ENCODE results near the gene GRAMD2B. TPM values are rescaled to one million over a fixed set of nuclear protein-coding genes. Genes with fewer than 3 reads are reported as not detected.
"Not testable (repeated sequence)": the region's sequence is repeated elsewhere in the genome, so short reads cannot be mapped to it uniquely, and the experiment has no call there.

GRAMD2B gene
- total and polyA plus RNA-seq, 2 of the 13 experiments (the other 11 are each of a cell fraction or from before 2014, with no cell fraction given): 8.1 to 10.6 TPM

DNA sequence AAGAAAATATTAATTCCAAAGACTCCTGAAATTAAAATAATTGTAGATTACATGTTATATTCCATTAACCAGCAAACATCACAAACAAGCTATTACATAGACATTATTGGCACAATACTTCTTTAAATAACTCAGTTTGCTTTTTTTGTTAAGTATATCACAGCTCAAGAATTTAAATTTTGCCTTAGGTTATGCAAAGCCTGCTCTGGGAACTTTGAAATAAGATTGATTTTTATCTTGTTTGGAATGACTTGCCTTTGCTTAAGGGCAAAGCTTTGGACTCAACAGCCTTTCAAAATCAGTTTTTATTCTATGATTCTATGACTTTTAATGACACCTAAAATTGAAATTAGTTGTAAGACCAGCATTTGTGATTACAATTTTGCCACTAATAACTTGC lies 93.6 kb downstream of the GRAMD2B start:
- DNase-seq (ENCODE audit: low spot score) (no peak), FAIRE-seq (no peak), ATAC-seq (no peak)
- in situ Hi-C loops (cut with HindIII; ENCODE audit: extremely low pct_ligation_motif_present, low pct_unique_long_range_greater_than_20kb) (no loop called here), intact Hi-C loops (cut with micrococcal nuclease; ENCODE audit: unreplicated experiment) (no loop called here)
- no TSS peak for BruUV-seq (replicated peaks)
- CTCF ChIA-PET (ENCODE audit: low intra/inter-chr PET ratio, low total read pairs): no interaction called here
- peaks cover 9% of the 10 kb centered on the region; the same call in 1 of the 2 replicates for H3K4me1 ChIP-seq (ENCODE audit: insufficient read depth, low read length)
- no peak for TF ChIP-seq ZNF343 (CRISPR knock-in tag; IDR thresholded peaks at IDR 0.05)
- no peak for TF ChIP-seq MAF1 (CRISPR knock-in tag; IDR thresholded peaks at IDR 0.05; ENCODE audit: borderline replicate concordance)
- TF ChIP-seq ATF7-NPFF (CRISPR knock-in tag; IDR thresholded peaks at IDR 0.05; ENCODE audit: low read depth): no peak
- TF ChIP-seq ZNF432 (CRISPR knock-in tag; IDR thresholded peaks at IDR 0.05; ENCODE audit: borderline replicate concordance): no peak
- TF ChIP-seq NFIC (IDR thresholded peaks at IDR 0.05; ENCODE audit: low read length): no peak
- TF ChIP-seq ZNF550 (CRISPR knock-in tag; IDR thresholded peaks at IDR 0.05; ENCODE audit: borderline replicate concordance): no peak
- TF ChIP-seq NFE2 (CRISPR knock-in tag; IDR thresholded peaks at IDR 0.05): no peak
- H3K27me3 ChIP-seq (ENCODE audit: control insufficient read depth in 1 of 2, insufficient read depth in 2 of 2, low read length in 2 of 2): no peaks in the 10 kb centered on the region
- H3K9ac ChIP-seq (ENCODE audit: insufficient read depth, low read depth, low read length): no peak overlapping the region
- H2AFZ ChIP-seq (ENCODE audit: low read length): no peak overlapping the region
- H3K4me2 ChIP-seq (ENCODE audit: low read depth, low read length): no peak overlapping the region
- POLR2A ChIA-PET: no interaction called here
- no peaks in the 10 kb centered on the region for H3K9me3 ChIP-seq (ENCODE audit: low read length)
- no peak overlapping the region for H3K27ac ChIP-seq (ENCODE audit: extremely low read length, insufficient read depth, low read length)
- no peak overlapping the region for H3K4me3 ChIP-seq (replicated peaks in 1 of 3; ENCODE audit: insufficient read depth in 1 of 3, low read depth in 2 of 3, low read length in 3 of 3)
- no peaks in the 10 kb centered on the region for H4K20me1 ChIP-seq (ENCODE audit: insufficient read depth, low read length)
- H3K36me3 ChIP-seq (replicated peaks in 1 of 2; ENCODE audit: control insufficient read depth in 1 of 2, insufficient read depth in 2 of 2, low read length in 2 of 2): no peaks in the 10 kb centered on the region
- no peaks in the 10 kb centered on the region for H3K79me2 ChIP-seq (ENCODE audit: insufficient read depth, low read length)

DNA sequence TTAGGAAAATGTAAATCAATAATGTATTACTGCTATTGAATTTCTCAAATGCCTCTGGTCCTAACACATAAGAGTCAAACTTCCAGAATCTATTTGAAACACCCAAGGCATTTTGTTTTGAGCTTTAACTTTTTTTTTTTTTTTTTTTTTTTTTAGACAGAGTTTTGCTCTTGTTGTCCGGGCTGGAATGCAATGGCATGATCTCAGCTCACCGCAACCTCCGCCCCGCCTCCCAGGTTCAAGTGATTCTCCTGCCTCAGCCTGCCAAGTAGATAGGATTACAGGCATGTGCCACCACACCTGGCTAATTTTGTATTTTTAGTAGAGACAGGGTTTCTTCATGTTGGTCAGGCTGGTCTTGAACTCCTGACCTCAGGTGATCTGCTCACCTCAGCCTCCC lies 96.0 kb downstream of the GRAMD2B start:
- CTCF ChIA-PET (ENCODE audit: low intra/inter-chr PET ratio, low total read pairs); H2AFZ ChIP-seq (ENCODE audit: low read length); H3K27me3 ChIP-seq (ENCODE audit: control insufficient read depth in 1 of 2, insufficient read depth in 2 of 2, low read length in 2 of 2); H3K4me2 ChIP-seq (ENCODE audit: low read depth, low read length); H3K36me3 ChIP-seq (replicated peaks in 1 of 2; ENCODE audit: control insufficient read depth in 1 of 2, insufficient read depth in 2 of 2, low read length in 2 of 2); H3K27ac ChIP-seq (ENCODE audit: extremely low read length, insufficient read depth, low read length); H3K4me3 ChIP-seq (replicated peaks in 1 of 3; ENCODE audit: insufficient read depth in 1 of 3, low read depth in 2 of 3, low read length in 3 of 3); intact Hi-C loops (cut with micrococcal nuclease; ENCODE audit: unreplicated experiment); H3K79me2 ChIP-seq (ENCODE audit: insufficient read depth, low read length); ATAC-seq; in situ Hi-C loops (cut with HindIII; ENCODE audit: extremely low pct_ligation_motif_present, low pct_unique_long_range_greater_than_20kb); DNase-seq (ENCODE audit: low spot score); H3K9me3 ChIP-seq (ENCODE audit: low read length); H3K9ac ChIP-seq (ENCODE audit: insufficient read depth, low read depth, low read length); H4K20me1 ChIP-seq (ENCODE audit: insufficient read depth, low read length); FAIRE-seq; BruUV-seq (replicated peaks); H3K4me1 ChIP-seq (ENCODE audit: insufficient read depth, low read length): not testable (repeated sequence)
- WGBS (ENCODE audit: low lambda C conversion rate): 78% methylated on average over 4 of the region's 4 CpGs
- POLR2A ChIA-PET: interaction anchor here (0.9 kb wide), 1 partner anchor 148 kb away, joined by 3 read pairs; no protein-coding TSS in a partner anchor

Data from HepG2 (cell line).